ENCODE results near the gene POLK. TPM values are rescaled to one million over a fixed set of nuclear protein-coding genes. Genes with fewer than 3 reads are reported as not detected.

The POLK gene
- total and polyA plus RNA-seq, 7 experiments from 2014 or later, result 16.7 to 36.6 (median 23.0) TPM

DNA sequence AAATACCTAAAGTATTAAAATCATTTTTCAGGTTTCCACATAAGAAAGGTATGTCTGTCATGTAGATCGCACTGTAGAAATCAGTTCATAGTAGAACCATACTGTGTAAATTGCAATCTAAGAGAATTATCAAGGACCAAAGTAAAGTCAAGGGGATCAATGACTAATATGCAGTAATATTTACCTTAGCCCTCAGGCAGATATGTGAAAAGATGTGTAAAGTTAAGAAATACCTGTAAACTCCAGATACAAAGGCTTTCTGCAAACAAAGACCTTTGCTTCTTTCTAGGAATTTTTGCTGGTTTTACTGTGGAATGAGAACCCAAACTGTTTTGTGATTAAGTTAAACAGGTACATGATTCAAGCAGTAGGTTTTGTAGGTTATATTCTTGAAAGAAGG is 11.6 kb downstream of the POLK start:
- DNase-seq (no peak), ATAC-seq (no peak)
- Mint-ChIP-seq H3K4me3 (peak overlapping the region in 6 of 10 donors; percentile 1 to 52 (median 26)), H3K9me3 (peaks cover 0 to 33% (median 14%) of the 10 kb centered on the region in 11 donors), H3K27me3 (no peaks in the 10 kb centered on the region), H3K27ac (peak overlapping the region in 5 of 9 donors; percentile 43 to 61 (median 51)), H3K4me1 (peaks cover 23 to 58% (median 51%) of the 10 kb centered on the region in 7 donors), H3K36me3 (peaks cover 10 to 36% (median 30%) of the 10 kb centered on the region in 5 donors)
- CTCF ChIA-PET, result no interaction called here
- Histone ChIP-seq H3K4me3 (ENCODE audit: low read length) (no peak overlapping the region), H3K27me3 (ENCODE audit: control insufficient read depth in 2 of 2, insufficient read depth in 2 of 2, low read length in 2 of 2) (no peaks in the 10 kb centered on the region), H3K27ac (ENCODE audit: low read depth, low read length) (no peak overlapping the region), H3K36me3 (ENCODE audit: control insufficient read depth in 2 of 3, insufficient read depth in 3 of 3, low read length in 3 of 3) (no peaks in the 10 kb centered on the region), H3K4me1 (ENCODE audit: control insufficient read depth in 2 of 2, insufficient read depth in 2 of 2, low read length in 2 of 2) (peaks cover 0 to 9% of the 10 kb centered on the region in 2 donors), H3K9me3 (ENCODE audit: control insufficient read depth in 2 of 3, low read length in 3 of 3) (peaks cover 0 to 17% (median 7%) of the 10 kb centered on the region in 3 experiments)
- POLR2A ChIA-PET, result no interaction called here
- intact Hi-C loops (cut with micrococcal nuclease), result no loop called here

DNA sequence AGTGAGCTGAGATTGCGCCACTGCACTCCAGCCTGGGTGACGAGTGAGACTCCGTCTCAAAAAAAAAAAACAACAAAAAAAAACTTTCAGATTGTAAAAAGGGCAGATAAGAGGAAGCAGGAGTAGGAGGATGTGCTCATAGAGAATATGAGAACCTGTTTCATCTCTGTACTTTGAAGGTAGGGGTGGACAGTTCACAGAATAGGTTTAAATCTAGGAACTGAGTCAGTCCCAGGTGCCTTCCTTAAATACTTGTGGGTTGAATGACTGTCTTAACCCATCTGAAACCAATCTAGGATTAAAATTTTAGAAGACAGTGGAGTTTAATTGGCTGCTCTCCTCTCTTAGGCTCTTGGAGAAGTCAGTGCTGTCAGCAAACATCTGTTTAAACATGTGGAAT is 12.4 kb downstream of the POLK start:
- Mint-ChIP-seq H3K27me3 (no peaks in the 10 kb centered on the region), H3K36me3 (peaks cover 10 to 32% (median 26%) of the 10 kb centered on the region in 5 donors), H3K27ac (peak overlapping the region in 7 of 9 donors; percentile 17 to 61 (median 51)), H3K4me3 (peak overlapping the region in 5 of 10 donors; percentile 12 to 52 (median 38)), H3K4me1 (peaks cover 24 to 52% (median 45%) of the 10 kb centered on the region in 7 donors), H3K9me3 (peaks cover 0 to 33% (median 14%) of the 10 kb centered on the region in 11 donors)
- ATAC-seq, result peak; percentile 50
- ChIA-PET CTCF (no interaction called here), POLR2A (no interaction called here)
- Histone ChIP-seq H3K9me3 (ENCODE audit: control insufficient read depth in 2 of 3, low read length in 3 of 3) (peaks cover 0 to 17% (median 7%) of the 10 kb centered on the region in 3 experiments), H3K27ac (ENCODE audit: low read depth, low read length) (no peak overlapping the region), H3K4me3 (ENCODE audit: low read length) (no peak overlapping the region), H3K4me1 (ENCODE audit: control insufficient read depth in 2 of 2, insufficient read depth in 2 of 2, low read length in 2 of 2) (peaks cover 0 to 9% of the 10 kb centered on the region in 2 donors), H3K27me3 (ENCODE audit: control insufficient read depth in 2 of 2, insufficient read depth in 2 of 2, low read length in 2 of 2) (no peaks in the 10 kb centered on the region), H3K36me3 (ENCODE audit: control insufficient read depth in 2 of 3, insufficient read depth in 3 of 3, low read length in 3 of 3) (no peaks in the 10 kb centered on the region)
- peak in 3 of 9 donors; percentile 3 to 10 (median 3) for DNase-seq
- intact Hi-C loops (cut with micrococcal nuclease), result loop anchor here in 1 of 2 donors (2.0 kb wide), 1 partner anchor 13 kb away; the partner anchor contains the start of genes CERT1 and POLK

DNA sequence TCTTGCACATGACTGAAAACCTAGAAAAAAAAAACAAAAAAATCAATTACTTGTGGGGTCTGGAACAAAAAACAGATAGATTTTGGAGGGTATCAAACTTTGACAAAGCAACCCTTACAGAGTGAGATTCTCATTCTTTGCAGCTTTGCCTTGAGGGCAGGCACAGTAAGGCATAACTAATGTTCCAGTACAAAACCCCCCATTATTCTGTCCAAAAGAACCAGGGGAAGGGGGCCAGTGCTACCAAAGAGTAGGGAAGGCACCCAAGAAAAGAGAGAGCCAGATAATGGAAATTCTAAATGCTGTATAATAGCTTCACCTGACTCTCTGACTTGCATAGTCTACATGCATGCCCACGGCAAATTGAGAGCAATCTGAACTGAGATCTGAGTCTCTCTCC is 12.9 kb downstream of the POLK start:
- peaks cover 0 to 17% (median 7%) of the 10 kb centered on the region in 3 experiments for H3K9me3 ChIP-seq (ENCODE audit: control insufficient read depth in 2 of 3, low read length in 3 of 3)
- DNase-seq, result no peak
- Mint-ChIP-seq H3K36me3 (peaks cover 7 to 28% (median 21%) of the 10 kb centered on the region in 5 donors), H3K27me3 (no peaks in the 10 kb centered on the region), H3K27ac (peak overlapping the region in 5 of 9 donors; percentile 44 to 63 (median 51)), H3K9me3 (peaks cover 0 to 28% (median 14%) of the 10 kb centered on the region in 11 donors), H3K4me3 (peak overlapping the region in 1 of 10 donors; percentile 12), H3K4me1 (peaks cover 20 to 49% (median 42%) of the 10 kb centered on the region in 7 donors)
- ChIA-PET CTCF (no interaction called here), POLR2A (no interaction called here)
- H3K36me3 ChIP-seq (ENCODE audit: control insufficient read depth in 2 of 3, insufficient read depth in 3 of 3, low read length in 3 of 3), result no peaks in the 10 kb centered on the region
- H3K4me1 ChIP-seq (ENCODE audit: control insufficient read depth in 2 of 2, insufficient read depth in 2 of 2, low read length in 2 of 2), result peaks cover 0 to 9% of the 10 kb centered on the region in 2 donors
- no peak overlapping the region for H3K27ac ChIP-seq (ENCODE audit: low read depth, low read length)
- no peak for ATAC-seq
- no peaks in the 10 kb centered on the region for H3K27me3 ChIP-seq (ENCODE audit: control insufficient read depth in 2 of 2, insufficient read depth in 2 of 2, low read length in 2 of 2)
- no peak overlapping the region for H3K4me3 ChIP-seq (ENCODE audit: low read length)
- intact Hi-C loops (cut with micrococcal nuclease), result loop anchor here in 1 of 2 donors (2.0 kb wide), 1 partner anchor 14 kb away; the partner anchor contains the start of genes CERT1 and POLK

DNA sequence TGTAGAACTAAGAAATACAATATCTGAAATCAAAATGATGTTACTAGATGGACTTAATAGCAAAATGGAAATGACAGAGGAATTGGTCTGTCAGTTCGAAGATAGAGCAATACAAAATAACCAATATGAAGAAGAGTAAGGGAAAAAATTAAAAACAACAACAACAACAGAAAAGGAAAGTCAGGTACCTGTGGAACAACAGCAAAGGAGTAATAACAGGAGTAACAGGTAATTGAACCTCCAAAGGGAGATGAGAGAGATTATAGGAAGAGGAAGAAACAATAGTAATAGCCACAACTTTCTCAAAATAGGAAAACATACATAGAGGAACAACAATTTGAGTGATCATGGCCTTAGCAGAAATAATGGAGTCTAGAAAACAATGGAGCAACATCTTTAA is 13.7 kb downstream of the POLK start:
- Histone ChIP-seq H3K36me3 (ENCODE audit: control insufficient read depth in 2 of 3, insufficient read depth in 3 of 3, low read length in 3 of 3) (no peaks in the 10 kb centered on the region), H3K27me3 (ENCODE audit: control insufficient read depth in 2 of 2, insufficient read depth in 2 of 2, low read length in 2 of 2) (no peaks in the 10 kb centered on the region), H3K4me3 (ENCODE audit: low read length) (no peak overlapping the region), H3K9me3 (ENCODE audit: control insufficient read depth in 2 of 3, low read length in 3 of 3) (peaks cover 0 to 17% (median 7%) of the 10 kb centered on the region in 3 experiments), H3K27ac (ENCODE audit: low read depth, low read length) (peak overlapping the region; percentile 39), H3K4me1 (ENCODE audit: control insufficient read depth in 2 of 2, insufficient read depth in 2 of 2, low read length in 2 of 2) (peaks cover 0 to 9% of the 10 kb centered on the region in 2 donors)
- intact Hi-C loops (cut with micrococcal nuclease), result loop anchor here in 1 of 2 donors (2.0 kb wide), 1 partner anchor 15 kb away; the partner anchor contains the start of genes CERT1 and POLK
- Mint-ChIP-seq H3K36me3 (peaks cover 7 to 27% (median 14%) of the 10 kb centered on the region in 5 donors), H3K9me3 (peaks cover 0 to 20% (median 11%) of the 10 kb centered on the region in 11 donors), H3K4me3 (peak overlapping the region in 6 of 10 donors; percentile 1 to 67 (median 12)), H3K27me3 (no peaks in the 10 kb centered on the region), H3K4me1 (peaks cover 17 to 48% (median 38%) of the 10 kb centered on the region in 7 donors), H3K27ac (peak overlapping the region in 8 of 9 donors; percentile 0 to 80 (median 48))
- ChIA-PET CTCF (no interaction called here), POLR2A (no interaction called here)
- DNase-seq (no peak), ATAC-seq (no peak)

DNA sequence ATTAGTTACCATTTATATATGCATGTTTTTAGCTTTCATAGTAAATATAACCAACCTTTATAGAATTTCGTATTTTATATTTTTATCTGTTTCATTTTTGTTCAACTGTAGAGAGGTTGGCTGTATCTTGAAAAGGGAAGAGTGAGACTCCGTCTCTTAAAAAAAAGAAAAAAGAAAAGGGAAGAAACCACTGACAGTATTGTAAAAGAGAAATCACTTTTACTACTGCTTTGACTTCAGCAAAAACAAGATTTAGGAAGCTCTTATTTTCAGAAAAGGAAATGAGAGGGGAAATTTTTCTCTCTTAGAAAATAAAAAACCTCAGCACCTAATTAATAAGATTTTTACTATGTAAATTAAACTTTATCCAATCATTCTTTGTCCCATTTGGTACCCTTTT is 14.4 kb downstream of the POLK start:
- Histone ChIP-seq H3K27me3 (ENCODE audit: control insufficient read depth in 2 of 2, insufficient read depth in 2 of 2, low read length in 2 of 2) (no peaks in the 10 kb centered on the region), H3K36me3 (ENCODE audit: control insufficient read depth in 2 of 3, insufficient read depth in 3 of 3, low read length in 3 of 3) (no peaks in the 10 kb centered on the region), H3K4me3 (ENCODE audit: low read length) (no peak overlapping the region), H3K27ac (ENCODE audit: low read depth, low read length) (peak overlapping the region; percentile 39), H3K4me1 (ENCODE audit: control insufficient read depth in 2 of 2, insufficient read depth in 2 of 2, low read length in 2 of 2) (peaks cover 0 to 9% of the 10 kb centered on the region in 2 donors), H3K9me3 (ENCODE audit: control insufficient read depth in 2 of 3, low read length in 3 of 3) (peaks cover 0 to 9% (median 7%) of the 10 kb centered on the region in 3 experiments)
- POLR2A ChIA-PET, result interaction anchor here (0.6 kb wide), 1 partner anchor 56 kb away, joined by 3 read pairs; no protein-coding TSS in a partner anchor
- intact Hi-C loops (cut with micrococcal nuclease), result no loop called here
- H3K27me3 Mint-ChIP-seq, result no peaks in the 10 kb centered on the region
- peak overlapping the region in 8 of 9 donors; percentile 4 to 80 (median 52) for H3K27ac Mint-ChIP-seq
- ATAC-seq (peak; percentile 44), DNase-seq (no peak)
- CTCF ChIA-PET, result no interaction called here
- peaks cover 0 to 13% (median 5%) of the 10 kb centered on the region in 11 donors for H3K9me3 Mint-ChIP-seq
- H3K36me3 Mint-ChIP-seq, result peaks cover 3 to 21% (median 8%) of the 10 kb centered on the region in 5 donors
- H3K4me3 Mint-ChIP-seq, result peak overlapping the region in 7 of 10 donors; percentile 4 to 56 (median 12)
- peaks cover 17 to 48% (median 38%) of the 10 kb centered on the region in 7 donors for H3K4me1 Mint-ChIP-seq

DNA sequence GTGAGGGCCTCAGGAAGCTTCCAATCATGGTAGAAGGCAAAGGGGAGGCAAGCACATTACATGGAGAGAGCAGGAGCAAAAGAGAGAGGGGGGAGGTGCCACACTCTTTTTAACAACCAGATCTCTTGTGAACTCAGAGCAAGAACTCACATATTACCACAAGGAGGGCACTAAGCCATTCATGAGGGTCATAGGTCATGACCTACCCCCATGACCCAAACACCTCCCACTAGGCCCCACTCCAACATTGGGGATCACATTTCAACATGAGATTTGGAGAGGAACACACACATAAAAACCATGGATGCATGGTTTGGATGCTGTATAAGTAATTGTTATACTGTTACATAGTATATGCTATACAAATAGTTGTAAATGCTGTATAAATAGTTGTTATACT is 17.5 kb downstream of the POLK start:
- Histone ChIP-seq H3K36me3 (ENCODE audit: control insufficient read depth in 2 of 3, insufficient read depth in 3 of 3, low read length in 3 of 3) (no peaks in the 10 kb centered on the region), H3K27me3 (ENCODE audit: control insufficient read depth in 2 of 2, insufficient read depth in 2 of 2, low read length in 2 of 2) (no peaks in the 10 kb centered on the region), H3K9me3 (ENCODE audit: control insufficient read depth in 2 of 3, low read length in 3 of 3) (no peaks in the 10 kb centered on the region), H3K4me1 (ENCODE audit: control insufficient read depth in 2 of 2, insufficient read depth in 2 of 2, low read length in 2 of 2) (peaks cover 0 to 9% of the 10 kb centered on the region in 2 donors), H3K27ac (ENCODE audit: low read depth, low read length) (no peak overlapping the region), H3K4me3 (ENCODE audit: low read length) (no peak overlapping the region)
- CTCF ChIA-PET, result no interaction called here
- POLR2A ChIA-PET, result no interaction called here
- Mint-ChIP-seq H3K4me3 (no peak overlapping the region), H3K36me3 (peaks cover 0 to 33% (median 21%) of the 10 kb centered on the region in 5 donors), H3K4me1 (peaks cover 16 to 45% (median 33%) of the 10 kb centered on the region in 7 donors), H3K27me3 (no peaks in the 10 kb centered on the region), H3K27ac (peak overlapping the region in 1 of 9 donors; percentile 9), H3K9me3 (peaks cover 0 to 20% (median 3%) of the 10 kb centered on the region in 11 donors)
- DNase-seq (no peak), ATAC-seq (no peak)
- intact Hi-C loops (cut with micrococcal nuclease), result no loop called here

All from naive thymus-derived CD4-positive, alpha-beta T cell (primary cell).